VCaP (cell line): ENCODE measurements around the gene TUBG2.
"Not testable (repeated sequence)": the region's sequence is repeated elsewhere in the genome, so short reads cannot be mapped to it uniquely, and the experiment has no call there.

Experiments used
- H3K27ac ChIP-seq: fragments of 450-650 bp; 2 replicates; pipeline ENCODE4 v1.5.1; 2017
- CTCF ChIP-seq: fragments of 450-650 bp; conservative IDR thresholded peaks from 2 replicates; pipeline ENCODE4 v1.5.1; 2017; ENCODE audit warnings: mild to moderate bottlenecking, moderate library complexity

TUBG2 gene

GRCh38 chr17:42623271-42623670 is 35.8 kb upstream of the TUBG2 start:
- no peak for TF ChIP-seq CTCF
- no peak overlapping the region for H3K27ac ChIP-seq

- no peak overlapping the region for H3K27ac ChIP-seq
- no peak for TF ChIP-seq CTCF
Measured at GRCh38 chr17:42623732-42624596, 35.1 kb upstream of the TUBG2 start.

- H3K27ac ChIP-seq = not testable (repeated sequence)
Measured at GRCh38 chr17:42627032-42627764, 31.9 kb upstream of the TUBG2 start.

- no peak for TF ChIP-seq CTCF
- no peak overlapping the region for H3K27ac ChIP-seq
Measured at GRCh38 chr17:42629411-42630009, 29.6 kb upstream of the TUBG2 start.

- TF ChIP-seq CTCF = no peak
- H3K27ac ChIP-seq = no peak overlapping the region
Measured at GRCh38 chr17:42632949-42633444, 26.1 kb upstream of the TUBG2 start.

GRCh38 chr17:42639525-42640113 is 19.5 kb upstream of the TUBG2 start:
- no peak for TF ChIP-seq CTCF
- H3K27ac ChIP-seq = no peak overlapping the region

GRCh38 chr17:42640121-42640520 is 19.0 kb upstream of the TUBG2 start:
- TF ChIP-seq CTCF = no peak
- no peak overlapping the region for H3K27ac ChIP-seq
